Endothelial cell of umbilical vein (primary cell): ENCODE results near the gene LRRN3. TPM values are rescaled to one million over a fixed set of nuclear protein-coding genes. Genes with fewer than 3 reads are reported as not detected.

Experiments used
- BruUV-seq: library from RNA; stranded (reverse); fragments of 400-500 nt; replicated peaks from 2 replicates; lab custom pipeline; 2021; lab: Mats Ljungman, UMichigan
- CTCF ChIA-PET: fragments of 300-600, 350-600 bp; sonication (Branson Sonifier 250); formaldehyde crosslinking; loops from one replicate; lab custom pipeline; 2021; ENCODE audit warnings: antibody characterized with exemption, inconsistent platforms; lab: Charles Lee
- POLR2A ChIA-PET: fragments of 300-600, 350-600 bp; sonication (Branson Sonifier 250); formaldehyde crosslinking; loops from one replicate; lab custom pipeline; 2021; ENCODE audit warnings: antibody characterized with exemption, inconsistent platforms; lab: Charles Lee
- DNase-seq: peaks from one replicate; pipeline ENCODE4 v3.0.0-alpha.2; 2011; ENCODE audit warnings: low read depth, low spot score
- FAIRE-seq: peaks from 2 replicates; lab custom pipeline; 2011; peaks lifted over from hg19 to GRCh38; lab: Jason Lieb, UNC
- H2AFZ ChIP-seq: 2 replicates; pipeline ENCODE4 v1.6.0; 2012; ENCODE audit warnings: low read depth, low read length, control low read depth, inconsistent platforms
- H3K27ac ChIP-seq: 2 replicates; pipeline ENCODE4 v1.5.1; 2011; ENCODE audit warnings: low read depth, mild to moderate bottlenecking, control low read depth, low read length, moderate library complexity; ENCODE audit not compliant: insufficient read depth
- H3K27me3 ChIP-seq, 2 experiments: 2 replicates each; pipeline versions ENCODE4 v1.6.0 to v1.6.1; 2011; ENCODE audit warnings: low read length in 2 of 2, mixed read lengths in 1 of 2; ENCODE audit not compliant: control insufficient read depth in 2 of 2, insufficient read depth in 2 of 2
- H3K36me3 ChIP-seq, 2 experiments: 2 replicates in 1 of 2; 3 replicates in 1 of 2; pipeline ENCODE4 v1.5.1; 2011; ENCODE audit warnings: low read length in 2 of 2, mild to moderate bottlenecking in 1 of 2, moderate library complexity in 1 of 2; ENCODE audit not compliant: control insufficient read depth in 2 of 2, insufficient read depth in 2 of 2; ENCODE audit errors: extremely low read depth in 1 of 2
- H3K4me1 ChIP-seq: 3 replicates; pipeline ENCODE4 v1.5.1; 2011; ENCODE audit warnings: mild to moderate bottlenecking, low read length; ENCODE audit not compliant: control insufficient read depth, insufficient read depth; ENCODE audit errors: extremely low read depth
- H3K4me2 ChIP-seq: 2 replicates; pipeline ENCODE4 v1.6.1; 2011; ENCODE audit warnings: low read length, control low read depth, mixed read lengths; ENCODE audit not compliant: insufficient read depth
- H3K4me3 ChIP-seq, 3 experiments: fragments of 200-600 bp in 1 of 3; sonication (generic), shearing (Covaris generic) in 1 of 3; replicated peaks in 1 of 3; 2 replicates each; pipeline ENCODE4 v1.5.1; 2011 to 2016; ENCODE audit warnings: control low read depth in 3 of 3, low read length in 3 of 3, mild to moderate bottlenecking in 2 of 3, inconsistent platforms in 1 of 3, low read depth in 1 of 3, moderate library complexity in 1 of 3; ENCODE audit not compliant: insufficient read depth in 1 of 3
- H3K79me2 ChIP-seq: 2 replicates; pipeline ENCODE4 v1.6.0; 2012; ENCODE audit warnings: low read length, inconsistent platforms; ENCODE audit not compliant: control insufficient read depth, insufficient read depth
- H3K9ac ChIP-seq: replicated peaks from 2 replicates; pipeline ENCODE3; 2011; ENCODE audit warnings: low read length, control low read depth; ENCODE audit not compliant: insufficient read depth; ENCODE audit errors: extremely low read depth
- H3K9me1 ChIP-seq: replicated peaks from 3 replicates; pipeline ENCODE4 v1.6.0; 2011; ENCODE audit warnings: mild to moderate bottlenecking, low read length; ENCODE audit not compliant: control insufficient read depth, insufficient read depth; ENCODE audit errors: extremely low read depth
- H3K9me3 ChIP-seq: replicated peaks from 2 replicates; pipeline ENCODE4 v1.5.1; 2012; ENCODE audit warnings: low read length, inconsistent platforms; ENCODE audit not compliant: control insufficient read depth, insufficient read depth
- H4K20me1 ChIP-seq: replicated peaks from 2 replicates; pipeline ENCODE3; 2011; ENCODE audit warnings: mild to moderate bottlenecking, low read length; ENCODE audit not compliant: control insufficient read depth, insufficient read depth; ENCODE audit errors: extremely low read depth
- CTCF ChIP-seq, 2 donors: IDR thresholded peaks; 1 replicate in 1 of 2; 2 replicates in 1 of 2; pipeline ENCODE4 v1.5.1; 2011; ENCODE audit warnings: low read length in 2 of 2, mild to moderate bottlenecking in 2 of 2, moderate library complexity in 2 of 2, control low read depth in 1 of 2, inconsistent platforms in 1 of 2, low read depth in 1 of 2; ENCODE audit not compliant: insufficient read depth in 1 of 2; ENCODE audit errors: extremely low read depth in 1 of 2
- FOS ChIP-seq: IDR thresholded peaks from 2 replicates; pipeline ENCODE4 v1.6.1; 2011; ENCODE audit warnings: mild to moderate bottlenecking, low read length, moderate library complexity, borderline replicate concordance; ENCODE audit not compliant: insufficient read depth
- JUN ChIP-seq: IDR thresholded peaks from 2 replicates; pipeline ENCODE4 v1.6.1; 2011; ENCODE audit warnings: borderline replicate concordance, low read depth; ENCODE audit not compliant: insufficient read length, insufficient read depth
- MAX ChIP-seq: IDR thresholded peaks from 2 replicates; pipeline ENCODE4 v1.6.1; 2011; ENCODE audit not compliant: insufficient read depth, insufficient read length
- dilution Hi-C: fragments of 300-500 bp; cut with MboI; formaldehyde crosslinking; loops from one replicate; pipeline ENCODE4 v1.15.0; 2019; ENCODE audit warnings: low sequenced_read_pairs; ENCODE audit not compliant: extremely low pct_ligation_motif_present
- intact Hi-C: fragments of 100-400 bp; cut with micrococcal nuclease; formaldehyde crosslinking; loops from one replicate; pipeline ENCODE4 v1.10.0; 2022
- polyA plus RNA-seq, 4 experiments: library from polyadenylated mRNA; depleted of rRNA in 3 of 4; stranded (reverse) in 3 of 4; unstranded in 1 of 4; fragments of >200 nt; gene quantifications; 2 replicates each; pipeline versions ENCODE4 v1.2.1 to v1.2.3, GENCODE V29; 2011 to 2012; ENCODE audit warnings: missing spikeins in 1 of 4
- total RNA-seq: library from RNA; stranded (reverse); gene quantifications from 2 replicates; pipeline ENCODE4 v1.2.3, GENCODE V29; 2021

Gene LRRN3
- total and polyA plus RNA-seq, 2 donors (not counting 3 experiments of a cell fraction or from before 2014, with no cell fraction given): not detected

DNA sequence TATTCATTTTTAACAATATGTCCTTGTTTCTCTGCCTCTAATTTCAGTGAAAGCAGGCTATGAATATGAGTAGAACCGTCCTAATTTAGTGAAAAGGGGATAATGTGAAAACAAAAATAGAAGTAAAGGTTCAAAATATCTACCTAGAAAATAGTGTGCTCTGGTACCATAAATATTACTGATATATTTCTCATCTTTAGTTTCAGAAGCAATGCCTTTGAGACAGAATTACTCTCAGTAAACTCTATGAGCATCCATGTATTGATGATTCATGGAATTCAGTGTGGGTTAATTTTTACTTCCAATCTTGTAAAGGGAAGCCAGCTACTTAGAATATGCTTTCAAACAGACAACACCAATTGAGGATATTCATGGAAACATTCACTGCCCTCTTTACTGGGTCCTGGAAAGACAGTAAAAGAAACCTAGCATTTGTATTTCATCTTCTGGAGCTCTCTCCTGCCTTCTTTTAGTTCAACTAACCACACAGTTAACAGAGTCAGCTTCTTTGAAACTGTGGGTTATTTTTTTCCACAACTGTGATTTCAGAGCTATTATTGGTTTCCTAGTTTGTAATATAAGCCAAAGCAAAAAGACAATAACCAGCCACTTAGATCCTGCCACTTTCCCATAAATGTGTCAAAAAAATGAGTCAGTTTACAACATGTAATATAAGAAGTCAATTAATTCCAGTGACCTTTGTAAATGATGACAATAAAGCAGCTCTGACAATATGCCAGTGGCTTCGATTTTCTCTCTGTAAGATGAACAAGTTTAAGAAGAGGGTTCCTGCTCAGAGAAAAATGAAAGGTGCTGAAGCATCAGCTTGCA lies 1.7 kb downstream of the LRRN3 start:
- H3K9ac ChIP-seq: no peak overlapping the region
- H3K79me2 ChIP-seq: no peaks in the 10 kb centered on the region
- H3K4me3 ChIP-seq: no peak overlapping the region
- H3K27me3 ChIP-seq: no peaks in the 10 kb centered on the region
- no peak for FAIRE-seq
- H3K27ac ChIP-seq: no peak overlapping the region
- no TSS peak for BruUV-seq
- H3K9me3 ChIP-seq: no peaks in the 10 kb centered on the region
- no peak for DNase-seq
- no peaks in the 10 kb centered on the region for H3K9me1 ChIP-seq
- H4K20me1 ChIP-seq: no peaks in the 10 kb centered on the region
- no peaks in the 10 kb centered on the region for H3K36me3 ChIP-seq
- ChIA-PET POLR2A (no interaction called here), CTCF (interaction anchor here (1.0 kb wide), 1 partner anchor 35 kb away, joined by 4 read pairs; no protein-coding TSS in a partner anchor)
- H3K4me2 ChIP-seq: no peak overlapping the region
- no peak overlapping the region for H2AFZ ChIP-seq
- intact Hi-C loops: loop anchor here (5.0 to 10.0 kb wide), 2 partner anchors 470 to 648 kb away; partner anchors contain the start of gene IMMP2L
- peaks cover 3% of the 10 kb centered on the region for H3K4me1 ChIP-seq
- dilution Hi-C loops: no loop called here
- TF ChIP-seq JUN (no peak), CTCF (IDR thresholded peaks at IDR 0.05; ENCODE audit: extremely low read depth in 1 of 2, insufficient read depth in 1 of 2, low read depth in 1 of 2, low read length in 2 of 2) (no peak), MAX (no peak), FOS (no peak)
